HepG2 (cell line): ENCODE data around the gene IER5L. TPM values are rescaled to one million over a fixed set of nuclear protein-coding genes. Genes with fewer than 3 reads are reported as not detected.

Source experiments
- ATAC-seq: fragments of 200-7000 bp; cut with Tn5 transposase; 3 replicates; pipeline ENCODE4 v1.9.1; 2020; ENCODE audit warnings: mild to moderate bottlenecking, moderate library complexity
- BruUV-seq: library from RNA; stranded (reverse); fragments of 400-500 nt; replicated peaks from 2 replicates; lab custom pipeline; 2021; lab: Mats Ljungman, UMichigan
- CTCF ChIA-PET: fragments of 300-600 bp; formaldehyde crosslinking; extraction: SDS; loops from one replicate; lab custom pipeline; 2021; ENCODE audit warnings: low total read pairs, inconsistent platforms, low intra/inter-chr PET ratio; lab: Yijun Ruan, JAX
- POLR2A ChIA-PET: fragments of 350-600 bp; sonication (Branson Sonifier 250); formaldehyde crosslinking; loops from one replicate; lab custom pipeline; 2020; ENCODE audit warnings: antibody characterized with exemption, inconsistent platforms; lab: Yijun Ruan, JAX
- DNase-seq: peaks from one replicate; pipeline ENCODE4 v3.0.0-alpha.2; 2015; ENCODE audit warnings: low spot score
- FAIRE-seq: peaks from 3 replicates; lab custom pipeline; 2011; peaks lifted over from hg19 to GRCh38; lab: Jason Lieb, UNC
- H2AFZ ChIP-seq: one replicate; pipeline ENCODE4 v1.6.1; 2011; ENCODE audit warnings: low read length, inconsistent platforms
- H3K27ac ChIP-seq: fragments of 300-600 bp; 3 replicates; pipeline ENCODE4 v1.8.0; 2011; ENCODE audit warnings: mixed run types, mild to moderate bottlenecking, mixed read lengths, low read length, inconsistent platforms; ENCODE audit not compliant: insufficient read depth; ENCODE audit errors: extremely low read length
- H3K27me3 ChIP-seq, 2 experiments: fragments of 200-600 bp in 1 of 2; 2 replicates in 1 of 2; 3 replicates in 1 of 2; pipeline versions ENCODE4 v1.6.0 to v1.8.0; 2011; ENCODE audit warnings: low read length in 2 of 2, mild to moderate bottlenecking in 2 of 2, moderate library complexity in 2 of 2, inconsistent platforms in 1 of 2; ENCODE audit not compliant: insufficient read depth in 2 of 2, control insufficient read depth in 1 of 2
- H3K36me3 ChIP-seq, 2 experiments: fragments of 200-600 bp in 1 of 2; replicated peaks in 1 of 2; 2 replicates in 1 of 2; 3 replicates in 1 of 2; pipeline versions ENCODE4 v1.5.1 to v1.8.0; 2011; ENCODE audit warnings: low read length in 2 of 2, inconsistent platforms in 1 of 2; ENCODE audit not compliant: insufficient read depth in 2 of 2, control insufficient read depth in 1 of 2
- H3K4me1 ChIP-seq: 2 replicates; pipeline ENCODE4 v1.5.1; 2012; ENCODE audit warnings: low read length, inconsistent platforms; ENCODE audit not compliant: insufficient read depth
- H3K4me2 ChIP-seq: 2 replicates; pipeline ENCODE4 v1.6.0; 2011; ENCODE audit warnings: low read depth, low read length, inconsistent platforms
- H3K4me3 ChIP-seq, 3 experiments: fragments of 200-600 bp in 1 of 3; sonication (generic), shearing (Covaris generic) in 1 of 3; replicated peaks in 1 of 3; 2 replicates each; pipeline ENCODE4 v1.5.1; 2011 to 2016; ENCODE audit warnings: low read length in 3 of 3, inconsistent platforms in 2 of 3, low read depth in 2 of 3, mild to moderate bottlenecking in 2 of 3, control low read depth in 1 of 3, mixed read lengths in 1 of 3; ENCODE audit not compliant: insufficient read depth in 1 of 3
- H3K79me2 ChIP-seq: one replicate; pipeline ENCODE4 v1.6.1; 2011; ENCODE audit warnings: low read length, inconsistent platforms; ENCODE audit not compliant: insufficient read depth
- H3K9ac ChIP-seq: 2 replicates; pipeline ENCODE4 v1.6.0; 2011; ENCODE audit warnings: mild to moderate bottlenecking, low read depth, low read length, inconsistent platforms; ENCODE audit not compliant: insufficient read depth
- H3K9me3 ChIP-seq: 2 replicates; pipeline ENCODE4 v1.5.1; 2012; ENCODE audit warnings: mild to moderate bottlenecking, low read length
- H4K20me1 ChIP-seq: 2 replicates; pipeline ENCODE4 v1.6.0; 2011; ENCODE audit warnings: inconsistent platforms, mild to moderate bottlenecking, low read length, moderate library complexity; ENCODE audit not compliant: insufficient read depth
- AGO2 ChIP-seq: fragments of 200-400 bp; formaldehyde crosslinking; optimal IDR thresholded peaks from 2 replicates; pipeline ENCODE3; 2017; ENCODE audit warnings: mild to moderate bottlenecking, low read depth, low read length, moderate library complexity
- ATM ChIP-seq: fragments of 450-650 bp; IDR thresholded peaks from 2 replicates; pipeline ENCODE4 v1.7.1; 2017; ENCODE audit warnings: mild to moderate bottlenecking, borderline replicate concordance
- FIP1L1 ChIP-seq: fragments of 200-400 bp; formaldehyde crosslinking; IDR thresholded peaks from 2 replicates; pipeline ENCODE4 v1.6.1; 2018; ENCODE audit warnings: low read depth, mild to moderate bottlenecking, low read length, moderate library complexity, borderline replicate concordance; ENCODE audit not compliant: insufficient read depth
- GMEB2 ChIP-seq: IDR thresholded peaks from 2 replicates; pipeline ENCODE4 v1.6.1; 2016; ENCODE audit warnings: missing biosample characterization, missing genetic modification reagents, low read depth
- GTF2F1 ChIP-seq: fragments of 150-350 bp; IDR thresholded peaks from 2 replicates; pipeline ENCODE4 v1.6.1; 2014; ENCODE audit warnings: low read length
- KAT2B ChIP-seq: fragments of 150-350 bp; IDR thresholded peaks from 2 replicates; pipeline ENCODE4 v1.6.1; 2014; ENCODE audit warnings: low read depth, low read length, borderline replicate concordance
- MTA1 ChIP-seq: sonication (generic); formaldehyde crosslinking; IDR thresholded peaks from 2 replicates; pipeline ENCODE4 v1.4.0; 2020; ENCODE audit warnings: missing genetic modification reagents, mild to moderate bottlenecking, borderline replicate concordance
- SNAPC2 ChIP-seq: sonication (generic); formaldehyde crosslinking; IDR thresholded peaks from 2 replicates; pipeline ENCODE4 v1.8.1; 2022; ENCODE audit warnings: mild to moderate bottlenecking, missing genetic modification reagents
- TAF15 ChIP-seq: fragments of 200-400 bp; formaldehyde crosslinking; IDR thresholded peaks from one replicate; pipeline ENCODE4 v1.6.1; 2018; ENCODE audit warnings: mild to moderate bottlenecking, low read depth, low read length; ENCODE audit not compliant: poor library complexity, severe bottlenecking
- TEAD2 ChIP-seq: sonication (generic); formaldehyde crosslinking; IDR thresholded peaks from 2 replicates; pipeline ENCODE4 v1.9.0; 2021; ENCODE audit warnings: missing genetic modification reagents
- TRIM22 ChIP-seq: fragments of 450-650 bp; IDR thresholded peaks from 2 replicates; pipeline ENCODE4 v1.6.1; 2017
- ZBTB10 ChIP-seq: sonication (generic); formaldehyde crosslinking; IDR thresholded peaks from 2 replicates; pipeline ENCODE4 v1.4.0; 2020; ENCODE audit warnings: missing genetic modification reagents, borderline replicate concordance
- ZBTB33 ChIP-seq: sonication (generic); formaldehyde crosslinking; IDR thresholded peaks from 2 replicates; pipeline ENCODE4 v1.4.0; 2020; ENCODE audit warnings: missing genetic modification reagents
- ZFP62 ChIP-seq: sonication (generic); formaldehyde crosslinking; IDR thresholded peaks from 2 replicates; pipeline ENCODE4 v1.4.0; 2020; ENCODE audit warnings: missing genetic modification reagents
- ZFX ChIP-seq: sonication (generic); formaldehyde crosslinking; IDR thresholded peaks from 2 replicates; pipeline ENCODE4 v1.4.0; 2020; ENCODE audit warnings: mild to moderate bottlenecking, low read depth, missing genetic modification reagents, moderate library complexity
- ZNF101 ChIP-seq: sonication (generic); formaldehyde crosslinking; IDR thresholded peaks from 2 replicates; pipeline ENCODE4 v1.4.0; 2020; ENCODE audit warnings: mild to moderate bottlenecking, low read depth, missing genetic modification reagents, borderline replicate concordance
- ZNF510 ChIP-seq: sonication (generic); formaldehyde crosslinking; IDR thresholded peaks from 2 replicates; pipeline ENCODE4 v1.4.0; 2020; ENCODE audit warnings: low read depth, mild to moderate bottlenecking, missing genetic modification reagents
- ZNF567 ChIP-seq: sonication (generic); formaldehyde crosslinking; IDR thresholded peaks from 2 replicates; pipeline ENCODE4 v1.8.1; 2023; ENCODE audit warnings: mild to moderate bottlenecking, missing genetic modification reagents, borderline replicate concordance
- ZNF773 ChIP-seq: sonication (generic); formaldehyde crosslinking; IDR thresholded peaks from 2 replicates; pipeline ENCODE4 v1.4.0; 2020; ENCODE audit warnings: missing genetic modification reagents, borderline replicate concordance
- WGBS: methylation state at CpG from one replicate; pipeline ENCODE4 v1.1.6; 2017; ENCODE audit warnings: low lambda C conversion rate; 5-methylcytosine and 5-hydroxymethylcytosine counted together
- in situ Hi-C: cut with HindIII; loops from 2 replicates; pipeline ENCODE4 v1.10.0; 2017; ENCODE audit warnings: low pct_unique_long_range_greater_than_20kb; ENCODE audit not compliant: extremely low pct_ligation_motif_present
- intact Hi-C: fragments of 100-400 bp; cut with micrococcal nuclease; formaldehyde crosslinking; loops from one replicate; pipeline ENCODE4 v1.10.0; 2022; ENCODE audit not compliant: unreplicated experiment
- polyA plus RNA-seq, 8 experiments: library from polyadenylated mRNA; depleted of rRNA in 3 of 8; stranded (reverse) in 7 of 8; unstranded in 1 of 8; fragments of >200 nt; fragmentation: Illumina TruSeq in 4 of 8; extraction: Trizol in 4 of 8; gene quantifications; 2 replicates each; pipeline versions ENCODE4 v1.2.1 to v1.2.3, GENCODE V29; 2011 to 2016; ENCODE audit warnings: low read depth in 4 of 8, missing spikeins in 1 of 8, mixed read lengths in 1 of 8; ENCODE audit not compliant: insufficient read depth in 1 of 8
- total RNA-seq, 5 experiments: library from RNA; depleted of rRNA; stranded (reverse); fragments of >200 nt; fragmentation: Illumina TruSeq; extraction: Trizol; gene quantifications; 2 replicates each; pipeline ENCODE4 v1.2.3, GENCODE V29; 2016; ENCODE audit warnings: low read depth in 1 of 5

Gene IER5L
- total and polyA plus RNA-seq, 2 of the 13 experiments (the other 11 are each of a cell fraction or from before 2014, with no cell fraction given): 1.8 to 3.3 TPM

- BruUV-seq: no TSS peak
- WGBS: 100% methylated on average over 1 of the region's 4 CpGs
- ATAC-seq (no peak), FAIRE-seq (no peak), DNase-seq (no peak)
- CTCF ChIA-PET: no interaction called here
- Histone ChIP-seq H4K20me1 (no peaks in the 10 kb centered on the region), H3K79me2 (no peaks in the 10 kb centered on the region), H3K4me1 (no peaks in the 10 kb centered on the region), H3K4me3 (no peak overlapping the region), H3K36me3 (peaks cover 22 to 75% of the 10 kb centered on the region in 2 experiments), H3K27me3 (no peaks in the 10 kb centered on the region), H3K27ac (no peak overlapping the region), H3K9ac (no peak overlapping the region), H3K9me3 (no peaks in the 10 kb centered on the region), H3K4me2 (no peak overlapping the region), H2AFZ (no peak overlapping the region)
- in situ Hi-C loops: no loop called here
- intact Hi-C loops: no loop called here
- POLR2A ChIA-PET: no interaction called here
- TF ChIP-seq SNAPC2 (no peak), TAF15 (no peak), AGO2 (no peak), MTA1 (CRISPR knock-in tag) (no peak), GTF2F1 (no peak), FIP1L1 (no peak), ZFP62 (CRISPR knock-in tag) (no peak), TEAD2 (no peak), ZNF101 (CRISPR knock-in tag) (no peak), ZBTB33 (CRISPR knock-in tag) (no peak), ZNF567 (CRISPR knock-in tag) (no peak), KAT2B (no peak), GMEB2 (CRISPR knock-in tag) (no peak), ZFX (CRISPR knock-in tag) (no peak), ZBTB10 (CRISPR knock-in tag) (no peak), ZNF773 (CRISPR knock-in tag) (no peak), TRIM22 (no peak), ATM (no peak), ZNF510 (CRISPR knock-in tag) (no peak)
Measured at GRCh38 chr9:129133082-129133481, 45.0 kb downstream of the IER5L start.
